ENCODE measurements around the gene CCL14.
A peak's percentile ranks its signal among the peaks of the same experiment; 100 is the strongest.
"Not testable (repeated sequence)": the region's sequence is repeated elsewhere in the genome, so short reads cannot be mapped to it uniquely, and the experiment has no call there.

The CCL14 gene

GRCh38 chr17:35995346-35995745 lies 8.8 kb upstream of the CCL14 start:
- not testable (repeated sequence) for DNase-seq (ENCODE audit: extremely low spot score, insufficient read length, low read depth); FAIRE-seq

- DNase-seq (ENCODE audit: extremely low spot score, insufficient read length, low read depth) = no peak
- FAIRE-seq = no peak
Measured at GRCh38 chr17:35991075-35991474, 4.5 kb upstream of the CCL14 start.

GRCh38 chr17:35988164-35988563 lies 1.6 kb upstream of the CCL14 start:
- FAIRE-seq (no peak), DNase-seq (ENCODE audit: extremely low spot score, insufficient read length, low read depth) (no peak)

GRCh38 chr17:35984140-35984539 lies 2.4 kb downstream of the CCL14 start:
- FAIRE-seq (no peak), DNase-seq (ENCODE audit: extremely low spot score, insufficient read length, low read depth) (no peak)

- FAIRE-seq (no peak), DNase-seq (ENCODE audit: extremely low spot score, insufficient read length, low read depth) (no peak)
Measured at GRCh38 chr17:35982409-35983191, 3.9 kb downstream of the CCL14 start.

GRCh38 chr17:35981908-35982330 lies 4.6 kb downstream of the CCL14 start:
- no peak for DNase-seq (ENCODE audit: extremely low spot score, insufficient read length, low read depth)
- FAIRE-seq = no peak

- FAIRE-seq (no peak), DNase-seq (ENCODE audit: extremely low spot score, insufficient read length, low read depth) (no peak)
Measured at GRCh38 chr17:35981246-35981645, 5.3 kb downstream of the CCL14 start, which contains the start of gene CCL16. Gene CCL16, minus strand, starts transcription at chr17:35981497. Its CDS starts 77 bp downstream, at chr17:35981420.

GRCh38 chr17:35978346-35978745 lies 8.2 kb downstream of the CCL14 start:
- no peak for FAIRE-seq
- no peak for DNase-seq (ENCODE audit: extremely low spot score, insufficient read length, low read depth)

GRCh38 chr17:35977509-35977908 lies 9.0 kb downstream of the CCL14 start:
- FAIRE-seq = no peak
- DNase-seq (ENCODE audit: extremely low spot score, insufficient read length, low read depth) = no peak

GRCh38 chr17:35973333-35974260 lies 12.9 kb downstream of the CCL14 start:
- no peak for DNase-seq (ENCODE audit: extremely low spot score, insufficient read length, low read depth)

GRCh38 chr17:35972945-35973332 lies 13.6 kb downstream of the CCL14 start:
- DNase-seq (ENCODE audit: extremely low spot score, insufficient read length, low read depth) (no peak), FAIRE-seq (no peak)

More at GRCh38 chr17:35973333-35974260, 12.9 kb downstream of the CCL14 start:
- no peak for FAIRE-seq

GRCh38 chr17:35972535-35972934 lies 14.0 kb downstream of the CCL14 start:
- DNase-seq (ENCODE audit: extremely low spot score, insufficient read length, low read depth) (no peak), FAIRE-seq (no peak)

GRCh38 chr17:35972066-35972465 lies 14.5 kb downstream of the CCL14 start:
- DNase-seq (ENCODE audit: extremely low spot score, insufficient read length, low read depth) = no peak
- FAIRE-seq = no peak

GRCh38 chr17:35969558-35970380 lies 16.8 kb downstream of the CCL14 start:
- DNase-seq (ENCODE audit: extremely low spot score, insufficient read length, low read depth) = peak; percentile 39
- no peak for FAIRE-seq

GRCh38 chr17:35968520-35969054 lies 17.9 kb downstream of the CCL14 start:
- DNase-seq (ENCODE audit: extremely low spot score, insufficient read length, low read depth) (no peak), FAIRE-seq (no peak)

- FAIRE-seq = no peak
Measured at GRCh38 chr17:35965272-35965671, 21.3 kb downstream of the CCL14 start.

GRCh38 chr17:35963663-35964062 lies 22.9 kb downstream of the CCL14 start:
- DNase-seq (ENCODE audit: extremely low spot score, insufficient read length, low read depth) (no peak), FAIRE-seq (no peak)

More at GRCh38 chr17:35965272-35965671, 21.3 kb downstream of the CCL14 start:
- DNase-seq (ENCODE audit: extremely low spot score, insufficient read length, low read depth) = no peak

- no peak for DNase-seq (ENCODE audit: extremely low spot score, insufficient read length, low read depth)
- no peak for FAIRE-seq
Measured at GRCh38 chr17:35953720-35954119, 32.8 kb downstream of the CCL14 start.

- FAIRE-seq (no peak), DNase-seq (ENCODE audit: extremely low spot score, insufficient read length, low read depth) (no peak)
Measured at GRCh38 chr17:35949401-35949800, 37.1 kb downstream of the CCL14 start.

GRCh38 chr17:35948092-35948491 lies 38.4 kb downstream of the CCL14 start:
- no peak for FAIRE-seq
- no peak for DNase-seq (ENCODE audit: extremely low spot score, insufficient read length, low read depth)

All from GM18507 (cell line).